H1 (cell line): ENCODE data around the gene BLNK. TPM values are rescaled to one million over a fixed set of nuclear protein-coding genes. Genes with fewer than 3 reads are reported as not detected.

ENCODE experiments used
- GTF2F1 ChIP-seq: IDR thresholded peaks from 2 replicates; pipeline ENCODE4 v1.6.1; 2012; ENCODE audit warnings: low read depth, low read length, improper control_type of control experiment, borderline replicate concordance
- HDAC2 ChIP-seq, 2 experiments: fragments of 300-600 bp in 1 of 2; sonication (generic) in 1 of 2; IDR thresholded peaks; 2 replicates each; pipeline ENCODE4 v1.6.1; 2011 to 2012; ENCODE audit warnings: low read depth in 2 of 2, low read length in 2 of 2, mild to moderate bottlenecking in 2 of 2, moderate library complexity in 2 of 2, borderline replicate concordance in 1 of 2, inconsistent platforms in 1 of 2
- polyA plus RNA-seq, 7 experiments: library from polyadenylated mRNA; depleted of rRNA in 3 of 7; stranded (reverse) in 5 of 7; unstranded in 2 of 7; fragments of >200 nt in 5 of 7; fragments of 200-250 nt in 2 of 7; gene quantifications; 1 replicate in 5 of 7; 2 replicates in 1 of 7; 4 replicates in 1 of 7; pipeline versions ENCODE4 v1.2.1 to v1.2.3, GENCODE V29; 2011 to 2013; ENCODE audit warnings: missing spikeins in 2 of 7, mixed read lengths in 2 of 7
- total RNA-seq: library from RNA; stranded (reverse); fragmentation: NEBNext Ultra II Directional; extraction: Animal tissue kit (Norgen Biotek cat#: 25700); gene quantifications from 2 replicates; pipeline ENCODE4 v1.2.1, GENCODE V29; 2021

The BLNK gene
- total and polyA plus RNA-seq, 2 of the 8 experiments (the other 6 are each of a cell fraction or from before 2014, with no cell fraction given), result not detected

GRCh38 chr10:96267234-96267705 lies 4.1 kb downstream of the BLNK start (continued):
- TF ChIP-seq HDAC2 (IDR thresholded peaks at IDR 0.05; ENCODE audit: borderline replicate concordance in 1 of 2, low read depth in 2 of 2, low read length in 2 of 2) (no peak), GTF2F1 (no peak)
